Body of pancreas (tissue), 4 donors: Measurements from ENCODE around the gene AOC2. TPM values are rescaled to one million over a fixed set of nuclear protein-coding genes. Genes with fewer than 3 reads are reported as not detected.
A peak's percentile ranks its signal among the peaks of the same experiment; 100 is the strongest.
"Not testable (repeated sequence)": the region's sequence is repeated elsewhere in the genome, so short reads cannot be mapped to it uniquely, and the experiment has no call there.

Experiments
- ATAC-seq: fragments of 150-250 bp; one replicate; pipeline ENCODE4 v1.9.1; 2016
- DNase-seq, 4 donors: peaks; one replicate each; pipeline ENCODE4 v3.0.0-alpha.2; 2019
- H3K27ac ChIP-seq, 4 donors: fragments of 200-600 bp; sonication (generic); 1 replicate in 3 of 4; 2 replicates in 1 of 4; pipeline versions ENCODE4 v1.5.1 to v1.6.1; 2016 to 2019; ENCODE audit warnings: mild to moderate bottlenecking in 1 of 4, mixed read lengths in 1 of 4, moderate library complexity in 1 of 4
- H3K27me3 ChIP-seq, 2 donors: fragments of 200-600 bp; sonication (generic); one replicate each; pipeline ENCODE4 v1.6.0; 2016; ENCODE audit warnings: mild to moderate bottlenecking in 1 of 2
- H3K36me3 ChIP-seq, 2 donors: fragments of 200-600 bp; sonication (generic); replicated peaks in 1 of 2; 2 replicates each; pipeline ENCODE4 v1.5.1; 2016; ENCODE audit warnings: low read depth in 2 of 2; ENCODE audit not compliant: insufficient read depth in 1 of 2
- H3K4me1 ChIP-seq: fragments of 200-600 bp; sonication (generic); one replicate; pipeline ENCODE4 v1.6.0; 2016
- H3K4me3 ChIP-seq, 2 donors: fragments of 200-600 bp; sonication (generic); 1 replicate in 1 of 2; 2 replicates in 1 of 2; pipeline ENCODE4 v1.5.1; 2016 to 2019
- H3K9me3 ChIP-seq, 3 donors: fragments of 200-600 bp; sonication (generic); 1 replicate in 2 of 3; 2 replicates in 1 of 3; pipeline ENCODE4 v1.5.1; 2016
- CTCF ChIP-seq, 7 experiments: fragments of 450-650 bp in 4 of 7; fragments of 200-600 bp in 3 of 7; sonication (generic) in 3 of 7; IDR thresholded peaks; one replicate each; pipeline ENCODE4 v1.5.1; 2016 to 2019; ENCODE audit warnings: antibody characterized with exemption in 7 of 7
- POLR2A ChIP-seq, 3 donors: fragments of 450-650 bp; IDR thresholded peaks; one replicate each; pipeline ENCODE4 v1.6.1; 2016; ENCODE audit warnings: antibody characterized with exemption in 3 of 3, mild to moderate bottlenecking in 2 of 3
- WGBS, 2 donors: methylation state at CpG; one replicate each; pipeline ENCODE4 v1.1.5; 2017; 5-methylcytosine and 5-hydroxymethylcytosine counted together
- intact Hi-C: fragments of 100-400 bp; cut with DNase I; formaldehyde crosslinking; loops from one replicate; pipeline ENCODE4 v1.15.1; 2023
- total RNA-seq, 2 donors: library from RNA; depleted of rRNA; stranded (reverse); fragments of >200 nt; gene quantifications; one replicate each; pipeline ENCODE4 v1.1.0, GENCODE V29; 2016

Gene AOC2
- total RNA-seq, 2 donors from 2014 or later: 1.0 to 3.0 TPM

- H3K27ac ChIP-seq: no peak overlapping the region
- no peak for TF ChIP-seq CTCF (IDR thresholded peaks at IDR 0.05)
- TF ChIP-seq POLR2A (IDR thresholded peaks at IDR 0.05): no peak
- intact Hi-C loops: loop anchor here (5.0 kb wide), 1 partner anchor 83 kb away; no protein-coding TSS in a partner anchor
Observed at GRCh38 chr17:42849451-42850181, 5.2 kb downstream of the AOC2 start.

GRCh38 chr17:42850954-42851353 lies 6.6 kb downstream of the AOC2 start, which contains the start of gene AOC3:
TSS of gene AOC3 (plus strand) at chr17:42851199. CDS start at chr17:42851344, 145 bp downstream.
- 40 to 43% methylated on average over 5 to 9 of the region's 9 CpGs for WGBS, 2 donors
- H3K4me1 ChIP-seq: peaks cover 14% of the 10 kb centered on the region
- no peaks in the 10 kb centered on the region for H3K9me3 ChIP-seq
- intact Hi-C loops: no loop called here
- DNase-seq (peak in 1 of 4 donors; percentile 26), ATAC-seq (peak; percentile 53)
- TF ChIP-seq CTCF (IDR thresholded peaks at IDR 0.05) (no peak), POLR2A (IDR thresholded peaks at IDR 0.05) (no peak)
- no peaks in the 10 kb centered on the region for H3K36me3 ChIP-seq
- no peak within 1 kb of the TSS for H3K4me3 ChIP-seq
- H3K27ac ChIP-seq: no peak within 1 kb of the TSS
- no peaks in the 10 kb centered on the region for H3K27me3 ChIP-seq

More at GRCh38 chr17:42849451-42850181, 5.2 kb downstream of the AOC2 start:
- H3K4me3 ChIP-seq: no peak overlapping the region
- no peaks in the 10 kb centered on the region for H3K27me3 ChIP-seq
- 37 to 38% methylated on average over 5 to 8 of the region's 8 CpGs for WGBS, 2 donors
- H3K9me3 ChIP-seq: no peaks in the 10 kb centered on the region
- H3K4me1 ChIP-seq: peaks cover 14% of the 10 kb centered on the region
- DNase-seq: peak in 1 of 4 donors; percentile 32
- no peak for ATAC-seq
- H3K36me3 ChIP-seq: peaks cover 6 to 9% of the 10 kb centered on the region in 2 donors

GRCh38 chr17:42851371-42852240 lies 7.2 kb downstream of the AOC2 start:
- peaks cover 12% of the 10 kb centered on the region for H3K4me1 ChIP-seq
- H3K27me3 ChIP-seq, H3K27ac ChIP-seq, DNase-seq, H3K36me3 ChIP-seq, ATAC-seq, intact Hi-C loops, H3K9me3 ChIP-seq, H3K4me3 ChIP-seq: not testable (repeated sequence)
- WGBS, 2 donors: 60 to 81% methylated on average over 1 to 4 of the region's 28 CpGs

- no peak for DNase-seq
- Histone ChIP-seq H3K9me3 (no peaks in the 10 kb centered on the region), H3K4me3 (no peak overlapping the region), H3K27ac (no peak overlapping the region), H3K36me3 (no peaks in the 10 kb centered on the region), H3K27me3 (no peaks in the 10 kb centered on the region), H3K4me1 (peaks cover 9% of the 10 kb centered on the region)
- WGBS, 2 donors: 77 to 86% methylated on average over 9 to 15 of the region's 15 CpGs
- TF ChIP-seq POLR2A (IDR thresholded peaks at IDR 0.05) (no peak), CTCF (IDR thresholded peaks at IDR 0.05) (no peak)
- intact Hi-C loops: no loop called here
- no peak for ATAC-seq
Observed at GRCh38 chr17:42852351-42852750, 8.0 kb downstream of the AOC2 start.

- H3K27me3 ChIP-seq: no peaks in the 10 kb centered on the region
- H3K36me3 ChIP-seq: no peaks in the 10 kb centered on the region
- intact Hi-C loops: no loop called here
- 50 to 62% methylated on average over 4 of the region's 4 CpGs for WGBS, 2 donors
- H3K9me3 ChIP-seq: no peaks in the 10 kb centered on the region
- DNase-seq (no peak), ATAC-seq (no peak)
- no peak overlapping the region for H3K4me3 ChIP-seq
- peaks cover 9% of the 10 kb centered on the region for H3K4me1 ChIP-seq
- no peak overlapping the region for H3K27ac ChIP-seq
- TF ChIP-seq CTCF (IDR thresholded peaks at IDR 0.05): no peak
- no peak for TF ChIP-seq POLR2A (IDR thresholded peaks at IDR 0.05)
Observed at GRCh38 chr17:42853004-42853403, 8.6 kb downstream of the AOC2 start.
